Measurements from ENCODE around the gene DNAH17. TPM values are rescaled to one million over a fixed set of nuclear protein-coding genes. Genes with fewer than 3 reads are reported as not detected.

Gene DNAH17
- under 1 TPM in 1 of 2 experiments, not detected in 1; 0.20 TPM for total RNA-seq
- polyA plus RNA-seq, result not detected

GRCh38 chr17:78577296-78577695, at the start of gene DNAH17:
Gene DNAH17 (minus strand): TSS chr17:78577396. CDS start chr17:78575057, 2,339 bp downstream.
- no peaks in the 10 kb centered on the region for H3K9me3 Mint-ChIP-seq
- H3K9me3 ChIP-seq (ENCODE audit: low read length), result no peaks in the 10 kb centered on the region
- H3K27ac Mint-ChIP-seq, result no peak within 1 kb of the TSS
- H3K27me3 Mint-ChIP-seq, result peaks cover 4 to 7% of the 10 kb centered on the region in 2 donors
- H3K27me3 ChIP-seq (ENCODE audit: insufficient read depth, low read length, poor library complexity, severe bottlenecking), result no peaks in the 10 kb centered on the region
- H3K4me1 ChIP-seq (ENCODE audit: insufficient read depth, low read length), result no peaks in the 10 kb centered on the region
- ChIA-PET POLR2A (no interaction called here), CTCF (no interaction called here)
- H3K4me3 Mint-ChIP-seq, result no peak within 1 kb of the TSS
- DNase-seq, result no peak
- no peaks in the 10 kb centered on the region for H3K36me3 Mint-ChIP-seq
- H3K36me3 ChIP-seq (ENCODE audit: insufficient read depth, low read length), result no peaks in the 10 kb centered on the region
- H3K27ac ChIP-seq (ENCODE audit: low read depth, low read length), result no peak within 1 kb of the TSS
- no peak within 1 kb of the TSS for H3K4me3 ChIP-seq (ENCODE audit: low read length)
- H3K4me1 Mint-ChIP-seq, result no peaks in the 10 kb centered on the region

DNA sequence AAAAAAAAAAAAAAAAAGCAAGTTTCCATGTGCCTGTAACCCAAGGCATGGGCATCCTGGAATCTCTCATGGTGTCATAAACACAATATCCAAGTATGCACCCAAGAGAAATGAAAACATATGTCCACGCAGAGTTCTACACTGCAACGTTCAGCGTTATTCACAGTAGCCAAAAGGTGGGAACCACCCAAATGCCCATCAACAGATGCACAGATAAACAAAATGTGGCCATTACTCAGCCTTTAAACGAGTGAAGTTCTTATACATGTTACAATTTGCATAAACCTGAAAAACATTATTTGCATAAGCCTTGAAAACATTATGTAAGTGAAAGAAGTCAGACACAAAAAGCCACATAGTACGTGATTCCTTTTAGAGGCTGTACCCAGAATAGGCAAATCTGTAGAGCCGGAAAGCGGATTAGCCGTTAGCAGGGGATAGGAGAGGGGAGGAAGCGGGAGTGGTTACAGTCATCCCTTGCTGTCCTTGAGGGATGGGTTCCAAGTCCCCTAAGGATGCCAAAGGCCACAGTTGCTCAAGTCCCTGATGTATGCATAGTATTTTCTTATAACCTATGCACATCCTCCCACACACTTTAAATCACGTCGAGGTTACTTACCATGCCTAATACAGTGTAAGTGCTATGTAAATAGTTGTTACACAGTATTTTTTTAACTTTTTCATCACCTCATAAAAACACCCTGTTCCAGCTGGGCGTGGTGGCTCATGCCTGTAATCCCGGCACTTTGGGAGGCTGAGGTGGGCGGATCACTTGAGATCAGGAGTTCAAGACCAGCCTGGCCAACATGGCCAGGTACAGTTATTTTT, 47.3 kb upstream of the DNAH17 start:
- H3K4me3 ChIP-seq (ENCODE audit: low read length), result no peak overlapping the region
- no peak overlapping the region for H3K4me3 Mint-ChIP-seq
- H3K9me3 ChIP-seq (ENCODE audit: low read length), result no peaks in the 10 kb centered on the region
- CTCF ChIA-PET, result interaction anchor here (0.7 kb wide), 1 partner anchor 469 kb away, joined by 3 read pairs; no protein-coding TSS in a partner anchor
- POLR2A ChIA-PET, result no interaction called here
- H3K27me3 ChIP-seq (ENCODE audit: insufficient read depth, low read length, poor library complexity, severe bottlenecking), result no peaks in the 10 kb centered on the region
- H3K36me3 Mint-ChIP-seq, result peaks cover 0 to 3% (median 0%) of the 10 kb centered on the region in 3 donors
- H3K9me3 Mint-ChIP-seq, result no peaks in the 10 kb centered on the region
- H3K27ac ChIP-seq (ENCODE audit: low read depth, low read length), result no peak overlapping the region
- no peak for DNase-seq
- H3K27ac Mint-ChIP-seq, result no peak overlapping the region
- no peaks in the 10 kb centered on the region for H3K36me3 ChIP-seq (ENCODE audit: insufficient read depth, low read length)
- H3K27me3 Mint-ChIP-seq, result no peaks in the 10 kb centered on the region
- H3K4me1 ChIP-seq (ENCODE audit: insufficient read depth, low read length), result no peaks in the 10 kb centered on the region
- no peaks in the 10 kb centered on the region for H3K4me1 Mint-ChIP-seq

- H3K4me3 Mint-ChIP-seq, result no peak overlapping the region
- Histone ChIP-seq H3K27me3 (ENCODE audit: insufficient read depth, low read length, poor library complexity, severe bottlenecking) (no peaks in the 10 kb centered on the region), H3K4me3 (ENCODE audit: low read length) (no peak overlapping the region), H3K27ac (ENCODE audit: low read depth, low read length) (no peak overlapping the region), H3K9me3 (ENCODE audit: low read length) (no peaks in the 10 kb centered on the region), H3K36me3 (ENCODE audit: insufficient read depth, low read length) (no peaks in the 10 kb centered on the region), H3K4me1 (ENCODE audit: insufficient read depth, low read length) (no peaks in the 10 kb centered on the region)
- POLR2A ChIA-PET, result no interaction called here
- no peaks in the 10 kb centered on the region for H3K4me1 Mint-ChIP-seq
- H3K36me3 Mint-ChIP-seq, result peaks cover 0 to 3% (median 0%) of the 10 kb centered on the region in 3 donors
- H3K27me3 Mint-ChIP-seq, result no peaks in the 10 kb centered on the region
- H3K9me3 Mint-ChIP-seq, result no peaks in the 10 kb centered on the region
- DNase-seq, result no peak
- CTCF ChIA-PET, result no interaction called here
- H3K27ac Mint-ChIP-seq, result no peak overlapping the region
Measured at GRCh38 chr17:78623541-78623940, 46.3 kb upstream of the DNAH17 start.

GRCh38 chr17:78622491-78623265, 45.5 kb upstream of the DNAH17 start:
- CTCF ChIA-PET, result no interaction called here
- H3K4me3 ChIP-seq (ENCODE audit: low read length), result no peak overlapping the region
- DNase-seq, result no peak
- H3K27me3 ChIP-seq (ENCODE audit: insufficient read depth, low read length, poor library complexity, severe bottlenecking), result no peaks in the 10 kb centered on the region
- Mint-ChIP-seq H3K4me1 (peaks cover 0 to 4% (median 0%) of the 10 kb centered on the region in 3 donors), H3K27ac (no peak overlapping the region), H3K27me3 (no peaks in the 10 kb centered on the region), H3K36me3 (peaks cover 0 to 3% (median 0%) of the 10 kb centered on the region in 3 donors), H3K4me3 (no peak overlapping the region), H3K9me3 (no peaks in the 10 kb centered on the region)
- POLR2A ChIA-PET, result no interaction called here
- H3K27ac ChIP-seq (ENCODE audit: low read depth, low read length), result no peak overlapping the region
- H3K4me1 ChIP-seq (ENCODE audit: insufficient read depth, low read length), result no peaks in the 10 kb centered on the region
- H3K9me3 ChIP-seq (ENCODE audit: low read length), result no peaks in the 10 kb centered on the region
- no peaks in the 10 kb centered on the region for H3K36me3 ChIP-seq (ENCODE audit: insufficient read depth, low read length)

DNA sequence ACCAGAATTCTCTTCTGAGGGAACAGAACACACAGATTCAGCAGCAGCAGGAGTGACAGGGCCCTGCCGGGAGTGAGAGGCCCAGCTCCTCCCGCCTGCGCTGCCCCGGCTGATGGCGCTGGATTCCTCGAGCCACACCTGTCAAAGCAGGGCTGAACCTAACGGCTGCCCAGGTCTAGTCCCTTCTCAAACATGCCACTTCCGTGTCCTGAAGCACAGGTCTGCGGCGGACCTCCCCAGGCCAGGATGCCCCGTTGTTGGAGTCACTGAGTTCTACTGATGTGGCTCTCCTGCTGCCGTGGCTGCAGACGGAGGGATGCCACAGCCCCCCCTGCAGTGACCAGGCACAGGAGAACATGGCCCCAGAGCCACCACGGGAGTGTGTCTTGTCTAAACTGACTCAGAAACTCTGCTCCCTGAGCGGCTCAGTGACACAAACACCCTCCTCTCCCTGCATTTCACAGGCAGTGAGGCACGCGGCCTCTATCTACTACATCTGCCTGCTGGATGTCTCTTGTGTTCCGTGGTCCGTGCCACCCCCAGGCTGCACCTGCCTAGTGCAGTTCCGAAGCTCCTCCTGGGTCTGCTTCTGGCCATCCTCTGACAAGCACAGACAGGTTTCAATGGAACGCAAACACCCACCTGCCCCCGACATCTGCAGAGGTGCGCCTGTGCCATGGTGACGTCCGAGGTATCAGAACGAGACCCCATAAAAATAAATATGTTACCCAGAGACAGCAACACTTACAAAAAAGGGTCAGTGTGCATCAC, 44.7 kb upstream of the DNAH17 start:
- H3K27ac Mint-ChIP-seq, result no peak overlapping the region
- H3K36me3 Mint-ChIP-seq, result peaks cover 0 to 3% (median 0%) of the 10 kb centered on the region in 3 donors
- no peak for DNase-seq
- Histone ChIP-seq H3K4me3 (ENCODE audit: low read length) (no peak overlapping the region), H3K27me3 (ENCODE audit: insufficient read depth, low read length, poor library complexity, severe bottlenecking) (no peaks in the 10 kb centered on the region), H3K4me1 (ENCODE audit: insufficient read depth, low read length) (no peaks in the 10 kb centered on the region), H3K9me3 (ENCODE audit: low read length) (no peaks in the 10 kb centered on the region), H3K27ac (ENCODE audit: low read depth, low read length) (no peak overlapping the region), H3K36me3 (ENCODE audit: insufficient read depth, low read length) (no peaks in the 10 kb centered on the region)
- CTCF ChIA-PET, result no interaction called here
- H3K9me3 Mint-ChIP-seq, result no peaks in the 10 kb centered on the region
- H3K4me1 Mint-ChIP-seq, result peaks cover 0 to 4% (median 0%) of the 10 kb centered on the region in 3 donors
- H3K27me3 Mint-ChIP-seq, result no peaks in the 10 kb centered on the region
- H3K4me3 Mint-ChIP-seq, result no peak overlapping the region
- POLR2A ChIA-PET, result no interaction called here

GRCh38 chr17:78620099-78620498, 42.9 kb upstream of the DNAH17 start:
- peaks cover 0 to 3% (median 0%) of the 10 kb centered on the region in 3 donors for H3K36me3 Mint-ChIP-seq
- Histone ChIP-seq H3K4me3 (ENCODE audit: low read length) (no peak overlapping the region), H3K36me3 (ENCODE audit: insufficient read depth, low read length) (no peaks in the 10 kb centered on the region), H3K9me3 (ENCODE audit: low read length) (no peaks in the 10 kb centered on the region), H3K27me3 (ENCODE audit: insufficient read depth, low read length, poor library complexity, severe bottlenecking) (no peaks in the 10 kb centered on the region), H3K4me1 (ENCODE audit: insufficient read depth, low read length) (no peaks in the 10 kb centered on the region), H3K27ac (ENCODE audit: low read depth, low read length) (no peak overlapping the region)
- no peaks in the 10 kb centered on the region for H3K9me3 Mint-ChIP-seq
- peaks cover 0 to 4% (median 0%) of the 10 kb centered on the region in 3 donors for H3K4me1 Mint-ChIP-seq
- CTCF ChIA-PET, result no interaction called here
- POLR2A ChIA-PET, result no interaction called here
- no peak overlapping the region for H3K4me3 Mint-ChIP-seq
- DNase-seq, result no peak
- peak overlapping the region in 1 of 8 donors; percentile 33 for H3K27ac Mint-ChIP-seq
- H3K27me3 Mint-ChIP-seq, result peaks cover 0 to 2% of the 10 kb centered on the region in 2 donors

GRCh38 chr17:78619334-78619733, 42.1 kb upstream of the DNAH17 start:
- ChIA-PET CTCF (no interaction called here), POLR2A (no interaction called here)
- Histone ChIP-seq H3K4me3 (ENCODE audit: low read length) (no peak overlapping the region), H3K27ac (ENCODE audit: low read depth, low read length) (no peak overlapping the region), H3K4me1 (ENCODE audit: insufficient read depth, low read length) (no peaks in the 10 kb centered on the region), H3K9me3 (ENCODE audit: low read length) (no peaks in the 10 kb centered on the region), H3K27me3 (ENCODE audit: insufficient read depth, low read length, poor library complexity, severe bottlenecking) (no peaks in the 10 kb centered on the region), H3K36me3 (ENCODE audit: insufficient read depth, low read length) (no peaks in the 10 kb centered on the region)
- Mint-ChIP-seq H3K4me1 (peaks cover 0 to 4% (median 0%) of the 10 kb centered on the region in 3 donors), H3K27ac (no peak overlapping the region), H3K36me3 (peaks cover 0 to 3% (median 0%) of the 10 kb centered on the region in 3 donors), H3K9me3 (no peaks in the 10 kb centered on the region), H3K4me3 (no peak overlapping the region), H3K27me3 (peaks cover 0 to 2% of the 10 kb centered on the region in 2 donors)
- DNase-seq, result no peak
